Measurements from ENCODE around the gene DDX5. TPM values are rescaled to one million over a fixed set of nuclear protein-coding genes. Genes with fewer than 3 reads are reported as not detected.

The DDX5 gene
- total RNA-seq, 1 experiment from 2014 or later: 798 TPM

DNA sequence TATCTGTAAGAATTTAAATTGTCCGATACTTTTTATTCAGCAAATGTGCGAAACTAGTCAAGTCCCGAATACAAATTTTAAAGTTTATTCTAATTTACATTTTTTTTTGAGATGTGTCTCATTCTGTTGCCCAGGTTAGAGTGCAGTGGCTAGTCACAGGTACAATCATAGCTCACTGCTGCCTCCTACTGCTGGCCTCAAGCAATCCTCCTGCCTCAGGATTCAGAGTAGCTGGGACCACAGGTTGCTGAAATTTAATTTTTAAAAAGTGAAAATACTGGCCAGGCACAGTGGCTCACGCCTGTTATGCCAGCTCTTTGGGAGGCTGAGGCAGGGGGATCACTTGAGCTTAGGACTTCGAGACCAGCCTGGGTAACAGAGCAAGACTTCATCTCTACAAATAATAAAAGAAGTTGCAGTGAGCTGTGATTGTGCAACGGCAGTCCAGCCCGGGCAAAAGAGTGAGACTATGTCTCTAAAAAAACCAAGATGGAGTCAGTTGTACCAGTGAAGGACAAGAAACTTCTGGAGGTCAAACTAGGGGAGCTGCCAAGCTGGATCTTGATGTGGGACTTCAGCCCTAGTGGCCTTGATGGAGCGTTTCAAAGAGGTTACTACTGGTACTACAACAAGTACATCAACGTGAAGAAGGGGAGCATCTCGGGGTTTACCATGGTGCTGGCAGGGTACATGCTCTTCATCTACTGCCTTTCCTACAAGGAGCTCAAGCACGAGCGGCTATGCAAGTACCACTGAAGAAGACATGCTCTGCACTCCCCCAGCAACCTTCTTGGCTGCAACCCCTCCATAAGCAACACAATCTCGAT, 14.8 kb downstream of the DDX5 start:
- POLR2A ChIA-PET: interaction anchor here (0.6 to 8.5 kb wide), 5 partner anchors 12 to 93 kb away, joined by 3 to 119 read pairs (median 3); partner anchors contain the start of genes CEP95 and DDX5
- H3K4me1 ChIP-seq (ENCODE audit: control insufficient read depth in 1 of 2, insufficient read depth in 2 of 2, low read length in 2 of 2): peaks cover 4 to 8% of the 10 kb centered on the region in 2 experiments; a peak in 2 of 4 replicates
- no peak for DNase-seq (ENCODE audit: low read depth, low spot score)

More for the DNA sequence above, 14.8 kb downstream of the DDX5 start:
- peak; percentile 93 for ATAC-seq
- TF ChIP-seq, protein P1, sequence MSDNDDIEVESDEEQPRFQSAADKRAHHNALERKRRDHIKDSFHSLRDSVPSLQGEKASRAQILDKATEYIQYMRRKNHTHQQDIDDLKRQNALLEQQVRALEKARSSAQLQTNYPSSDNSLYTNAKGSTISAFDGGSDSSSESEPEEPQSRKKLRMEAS (IDR thresholded peaks at IDR 0.05): no peak
- no peak for TF ChIP-seq EZH2 (IDR thresholded peaks at IDR 0.05)
- TF ChIP-seq, protein P2, sequence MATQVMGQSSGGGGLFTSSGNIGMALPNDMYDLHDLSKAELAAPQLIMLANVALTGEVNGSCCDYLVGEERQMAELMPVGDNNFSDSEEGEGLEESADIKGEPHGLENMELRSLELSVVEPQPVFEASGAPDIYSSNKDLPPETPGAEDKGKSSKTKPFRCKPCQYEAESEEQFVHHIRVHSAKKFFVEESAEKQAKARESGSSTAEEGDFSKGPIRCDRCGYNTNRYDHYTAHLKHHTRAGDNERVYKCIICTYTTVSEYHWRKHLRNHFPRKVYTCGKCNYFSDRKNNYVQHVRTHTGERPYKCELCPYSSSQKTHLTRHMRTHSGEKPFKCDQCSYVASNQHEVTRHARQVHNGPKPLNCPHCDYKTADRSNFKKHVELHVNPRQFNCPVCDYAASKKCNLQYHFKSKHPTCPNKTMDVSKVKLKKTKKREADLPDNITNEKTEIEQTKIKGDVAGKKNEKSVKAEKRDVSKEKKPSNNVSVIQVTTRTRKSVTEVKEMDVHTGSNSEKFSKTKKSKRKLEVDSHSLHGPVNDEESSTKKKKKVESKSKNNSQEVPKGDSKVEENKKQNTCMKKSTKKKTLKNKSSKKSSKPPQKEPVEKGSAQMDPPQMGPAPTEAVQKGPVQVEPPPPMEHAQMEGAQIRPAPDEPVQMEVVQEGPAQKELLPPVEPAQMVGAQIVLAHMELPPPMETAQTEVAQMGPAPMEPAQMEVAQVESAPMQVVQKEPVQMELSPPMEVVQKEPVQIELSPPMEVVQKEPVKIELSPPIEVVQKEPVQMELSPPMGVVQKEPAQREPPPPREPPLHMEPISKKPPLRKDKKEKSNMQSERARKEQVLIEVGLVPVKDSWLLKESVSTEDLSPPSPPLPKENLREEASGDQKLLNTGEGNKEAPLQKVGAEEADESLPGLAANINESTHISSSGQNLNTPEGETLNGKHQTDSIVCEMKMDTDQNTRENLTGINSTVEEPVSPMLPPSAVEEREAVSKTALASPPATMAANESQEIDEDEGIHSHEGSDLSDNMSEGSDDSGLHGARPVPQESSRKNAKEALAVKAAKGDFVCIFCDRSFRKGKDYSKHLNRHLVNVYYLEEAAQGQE (IDR thresholded peaks at IDR 0.05; ENCODE audit: low read depth): no peak
- TF ChIP-seq SRF (IDR thresholded peaks at IDR 0.05; ENCODE audit: low read depth): no peak
- peak; percentile 88 for TF ChIP-seq RAD21 (IDR thresholded peaks at IDR 0.05; ENCODE audit: low read depth)
- TF ChIP-seq CBX3 (IDR thresholded peaks at IDR 0.05; ENCODE audit: low read depth): no peak
- TF ChIP-seq YY1 (IDR thresholded peaks at IDR 0.05; ENCODE audit: extremely low read depth, insufficient replicate concordance, low read depth, low read length): no peak
- TF ChIP-seq CTCF (IDR thresholded peaks at IDR 0.05 in 2 of 3, conservative IDR thresholded peaks at IDR 0.05 in 1 of 3; ENCODE audit: borderline replicate concordance in 1 of 3, insufficient read depth in 1 of 3, low read depth in 2 of 3, low read length in 2 of 3): peak; percentile 75 to 87 (median 78); a peak in 5 of 6 replicates
- TF ChIP-seq CEBPB (IDR thresholded peaks at IDR 0.05; ENCODE audit: low read depth): no peak
- TF ChIP-seq JUND (IDR thresholded peaks at IDR 0.05): no peak
- TF ChIP-seq EGR1 (IDR thresholded peaks at IDR 0.05; ENCODE audit: low read depth): no peak
- no peak for TF ChIP-seq SIN3A (IDR thresholded peaks at IDR 0.05; ENCODE audit: low read depth)
- TF ChIP-seq POLR2A (IDR thresholded peaks at IDR 0.05; ENCODE audit: borderline replicate concordance, extremely low read depth, insufficient read depth, insufficient read length): no peak
- TF ChIP-seq ZNF274 (IDR thresholded peaks at IDR 0.05; ENCODE audit: low read depth, low read length): no peak
- no peak for TF ChIP-seq ATF3 (IDR thresholded peaks at IDR 0.05)
- Histone ChIP-seq H4K20me1 (ENCODE audit: insufficient read depth) (no peaks in the 10 kb centered on the region), H3K27ac (ENCODE audit: low read depth, low read length) (no peak overlapping the region), H2AFZ (ENCODE audit: low read depth, low read length, poor library complexity, severe bottlenecking) (no peak overlapping the region), H3K27me3 (ENCODE audit: insufficient read depth, low read length) (no peaks in the 10 kb centered on the region), H3K9me3 (ENCODE audit: control insufficient read depth in 1 of 2, insufficient read depth in 1 of 2, low read depth in 1 of 2, low read length in 2 of 2) (no peaks in the 10 kb centered on the region), H3K9me2 (ENCODE audit: insufficient read depth) (no peaks in the 10 kb centered on the region), H3K4me3 (replicated peaks in 1 of 2; ENCODE audit: low read depth in 1 of 2, low read length in 2 of 2) (no peak overlapping the region), H3K9ac (ENCODE audit: low read length) (no peak overlapping the region), H3K36me3 (ENCODE audit: control insufficient read depth in 1 of 2, insufficient read depth in 2 of 2, low read length in 2 of 2) (peaks cover 31 to 39% of the 10 kb centered on the region in 2 experiments), H3K4me2 (ENCODE audit: low read length) (no peak overlapping the region), H3K79me2 (ENCODE audit: insufficient read depth, low read length) (peaks cover 53% of the 10 kb centered on the region)
- ChIA-PET RAD21 (ENCODE audit: low non-redundant PET in 1 of 2, low total read pairs in 2 of 2, uncharacterized antibody in 2 of 2, unreplicated experiment in 2 of 2) (interaction anchor here (0.7 to 1.3 kb wide), 5 partner anchors 19 to 72 kb away, joined by 3 to 19 read pairs (median 6); no protein-coding TSS in a partner anchor), CTCF (interaction anchor here (0.6 to 4.7 kb wide), 20 partner anchors 9 to 164 kb away, joined by 3 to 168 read pairs (median 6); partner anchors contain the start of genes CEP95 and DDX5)
- intact Hi-C loops (cut with micrococcal nuclease): loop anchor here (1.0 to 10.0 kb wide), 3 partner anchors 71 to 346 kb away; no protein-coding TSS in a partner anchor
- no TSS peak for BruUV-seq (replicated peaks)
